OCI-LY7 (cell line): ENCODE results near the gene ALG10.

Experiments
- CTCF ChIP-seq: fragments of 200-600 bp; sonication (generic); conservative IDR thresholded peaks from 2 replicates; pipeline ENCODE4 v1.5.1; 2014; ENCODE audit warnings: mild to moderate bottlenecking, antibody characterized with exemption, low read length, moderate library complexity, mixed read lengths
- EZH2phosphoT487 ChIP-seq: fragments of 200-600 bp; sonication (generic); IDR thresholded peaks from 2 replicates; pipeline ENCODE4 v1.6.1; 2018; ENCODE audit warnings: low read depth, borderline replicate concordance, mild to moderate bottlenecking, mixed run types, antibody characterized with exemption, low read length, moderate library complexity, mixed read lengths

GRCh38 chr12:34016361-34016760, 5.9 kb upstream of the ALG10 start:
- TF ChIP-seq EZH2phosphoT487 (no peak), CTCF (no peak)
